Loucy (cell line): ENCODE data around the gene BLCAP.

Experiments
- CTCF ChIP-seq: fragments of 200-600 bp; sonication (generic); conservative IDR thresholded peaks from 2 replicates; pipeline ENCODE4 v1.5.1; 2014; ENCODE audit warnings: mild to moderate bottlenecking, antibody characterized with exemption, low read length
- EZH2phosphoT487 ChIP-seq: fragments of 200-600 bp; IDR thresholded peaks from 2 replicates; pipeline ENCODE4 v1.6.1; 2018; ENCODE audit warnings: antibody characterized with exemption, mild to moderate bottlenecking, moderate library complexity, borderline replicate concordance

GRCh38 chr20:37574199-37574890 lies 46.7 kb upstream of the BLCAP start:
- no peak for TF ChIP-seq EZH2phosphoT487
- TF ChIP-seq CTCF: no peak
